Measurements from ENCODE around the gene CYCS. TPM values are rescaled to one million over a fixed set of nuclear protein-coding genes. Genes with fewer than 3 reads are reported as not detected.

CYCS gene
- total and polyA plus RNA-seq, 4 donors, result 33.0 to 85.1 (median 61.5) TPM

DNA sequence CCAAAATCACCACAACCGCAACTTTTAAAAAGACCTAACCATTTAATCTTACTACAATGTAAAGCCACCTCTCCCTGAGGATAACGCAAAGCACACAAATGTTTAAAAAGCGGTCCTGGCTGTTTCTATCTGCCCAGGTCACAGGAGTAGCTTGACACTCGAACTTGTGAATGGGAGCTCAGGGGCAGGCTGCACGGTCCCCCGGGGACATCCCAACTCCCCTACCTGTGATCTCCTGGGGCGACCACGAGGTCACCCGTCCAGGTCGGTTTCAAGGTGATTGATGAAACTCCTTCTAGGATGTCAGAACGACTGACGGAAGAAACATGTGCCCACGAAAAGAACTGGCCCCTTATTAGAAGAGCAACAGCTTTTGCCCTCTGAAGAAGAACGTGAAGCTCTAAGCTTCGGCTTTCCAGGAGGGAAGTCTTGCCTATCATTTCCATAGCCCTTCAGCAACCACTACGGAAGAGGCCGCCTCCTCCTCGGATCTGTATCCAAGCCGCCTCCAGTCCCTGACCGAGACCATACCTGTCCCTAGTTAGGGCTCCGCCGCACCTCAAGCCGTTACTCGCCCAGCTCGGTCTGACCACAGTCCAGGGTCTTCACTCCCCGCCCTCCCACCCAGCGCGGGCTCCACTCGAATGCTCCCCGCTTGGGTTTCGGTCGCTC, 459 bp downstream of the CYCS start:
- peaks cover 5 to 20% (median 8%) of the 10 kb centered on the region in 4 donors for H3K36me3 ChIP-seq (ENCODE audit: control insufficient read depth in 4 of 4, insufficient read depth in 4 of 4, low read length in 4 of 4)
- DNase-seq (peak; percentile 6 to 33 (median 17)), ATAC-seq (ENCODE audit: insufficient read depth, low FRiP score) (peak; percentile 10)
- peak overlapping the region; percentile 90 to 100 for H3K9ac ChIP-seq (ENCODE audit: insufficient read depth in 1 of 2, low read length in 2 of 2)
- H3K27me3 ChIP-seq (ENCODE audit: control insufficient read depth in 3 of 3, insufficient read depth in 3 of 3, low read length in 2 of 3), result no peaks in the 10 kb centered on the region
- 1% methylated on average over 32 of the region's 32 CpGs for WGBS, 2 donors
- peak overlapping the region; percentile 82 for H3K4me3 ChIP-seq
- no peaks in the 10 kb centered on the region for H3K9me3 ChIP-seq (ENCODE audit: control insufficient read depth in 4 of 4, insufficient read depth in 3 of 4, low read length in 3 of 4)
- H3K4me1 ChIP-seq (ENCODE audit: control insufficient read depth in 5 of 5, insufficient read depth in 5 of 5, low read length in 5 of 5), result peaks cover 0 to 6% (median 3%) of the 10 kb centered on the region in 5 donors
- no peak for TF ChIP-seq CTCF (IDR thresholded peaks at IDR 0.05; ENCODE audit: control extremely low read depth, extremely low read depth)
- peak overlapping the region; percentile 82 to 99 for H3K27ac ChIP-seq (ENCODE audit: low read depth in 1 of 2, low read length in 1 of 2)

DNA sequence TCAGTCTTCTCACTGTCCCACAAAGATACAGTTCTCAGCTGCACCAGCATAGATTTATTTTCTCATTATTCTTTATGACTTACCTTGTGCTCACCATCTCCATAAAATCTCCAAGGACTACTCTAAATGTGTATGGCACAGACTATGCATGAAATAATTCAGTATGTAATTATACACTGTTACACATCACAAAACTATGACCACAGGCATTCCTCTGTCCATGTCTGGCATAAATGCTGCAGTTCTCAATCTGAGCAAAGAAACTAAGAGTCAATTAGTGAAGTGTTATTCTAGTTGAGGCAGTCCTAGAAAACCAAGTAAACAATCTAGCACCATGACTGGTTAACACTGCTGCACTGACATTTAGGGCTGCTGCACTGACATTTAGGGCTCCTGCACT, 2.7 kb downstream of the CYCS start:
- no peak overlapping the region for H3K9ac ChIP-seq (ENCODE audit: insufficient read depth in 1 of 2, low read length in 2 of 2)
- no peaks in the 10 kb centered on the region for H3K9me3 ChIP-seq (ENCODE audit: control insufficient read depth in 4 of 4, insufficient read depth in 3 of 4, low read length in 3 of 4)
- H3K36me3 ChIP-seq (ENCODE audit: control insufficient read depth in 4 of 4, insufficient read depth in 4 of 4, low read length in 4 of 4), result peaks cover 5 to 21% (median 10%) of the 10 kb centered on the region in 4 donors
- no peak for TF ChIP-seq CTCF (IDR thresholded peaks at IDR 0.05; ENCODE audit: control extremely low read depth, extremely low read depth)
- no peaks in the 10 kb centered on the region for H3K27me3 ChIP-seq (ENCODE audit: control insufficient read depth in 3 of 3, insufficient read depth in 3 of 3, low read length in 2 of 3)
- peaks cover 0 to 6% (median 3%) of the 10 kb centered on the region in 5 donors for H3K4me1 ChIP-seq (ENCODE audit: control insufficient read depth in 5 of 5, insufficient read depth in 5 of 5, low read length in 5 of 5)
- no peak overlapping the region for H3K27ac ChIP-seq (ENCODE audit: low read depth in 1 of 2, low read length in 1 of 2)
- no peak overlapping the region for H3K4me3 ChIP-seq
- DNase-seq, result no peak
- no peak for ATAC-seq (ENCODE audit: insufficient read depth, low FRiP score)

- no peak for TF ChIP-seq CTCF (IDR thresholded peaks at IDR 0.05; ENCODE audit: control extremely low read depth, extremely low read depth)
- DNase-seq, result no peak
- H3K27ac ChIP-seq (ENCODE audit: low read depth in 1 of 2, low read length in 1 of 2), result no peak overlapping the region
- ATAC-seq (ENCODE audit: insufficient read depth, low FRiP score), result no peak
- peaks cover 5 to 21% (median 10%) of the 10 kb centered on the region in 4 donors for H3K36me3 ChIP-seq (ENCODE audit: control insufficient read depth in 4 of 4, insufficient read depth in 4 of 4, low read length in 4 of 4)
- peaks cover 0 to 6% (median 3%) of the 10 kb centered on the region in 5 donors for H3K4me1 ChIP-seq (ENCODE audit: control insufficient read depth in 5 of 5, insufficient read depth in 5 of 5, low read length in 5 of 5)
- 92 to 98% methylated on average over 9 of the region's 9 CpGs for WGBS, 2 donors
- no peaks in the 10 kb centered on the region for H3K9me3 ChIP-seq (ENCODE audit: control insufficient read depth in 4 of 4, insufficient read depth in 3 of 4, low read length in 3 of 4)
- no peak overlapping the region for H3K9ac ChIP-seq (ENCODE audit: insufficient read depth in 1 of 2, low read length in 2 of 2)
- H3K27me3 ChIP-seq (ENCODE audit: control insufficient read depth in 3 of 3, insufficient read depth in 3 of 3, low read length in 2 of 3), result no peaks in the 10 kb centered on the region
- H3K4me3 ChIP-seq, result no peak overlapping the region
Measured at GRCh38 chr7:25121599-25121998, 3.5 kb downstream of the CYCS start.

All from lung (tissue), 12 donors.